Endothelial cell of umbilical vein (primary cell): Measurements from ENCODE around the gene FHOD3. TPM values are rescaled to one million over a fixed set of nuclear protein-coding genes. Genes with fewer than 3 reads are reported as not detected.

Source experiments
- BruUV-seq: library from RNA; stranded (reverse); fragments of 400-500 nt; replicated peaks from 2 replicates; lab custom pipeline; 2021; lab: Mats Ljungman, UMichigan
- CTCF ChIA-PET: fragments of 300-600, 350-600 bp; sonication (Branson Sonifier 250); formaldehyde crosslinking; loops from one replicate; lab custom pipeline; 2021; ENCODE audit warnings: antibody characterized with exemption, inconsistent platforms; lab: Charles Lee
- POLR2A ChIA-PET: fragments of 300-600, 350-600 bp; sonication (Branson Sonifier 250); formaldehyde crosslinking; loops from one replicate; lab custom pipeline; 2021; ENCODE audit warnings: antibody characterized with exemption, inconsistent platforms; lab: Charles Lee
- DNase-seq: peaks from one replicate; pipeline ENCODE4 v3.0.0-alpha.2; 2011; ENCODE audit warnings: low read depth, low spot score
- FAIRE-seq: peaks from 2 replicates; lab custom pipeline; 2011; peaks lifted over from hg19 to GRCh38; lab: Jason Lieb, UNC
- H2AFZ ChIP-seq: 2 replicates; pipeline ENCODE4 v1.6.0; 2012; ENCODE audit warnings: low read depth, low read length, control low read depth, inconsistent platforms
- H3K27ac ChIP-seq: 2 replicates; pipeline ENCODE4 v1.5.1; 2011; ENCODE audit warnings: low read depth, mild to moderate bottlenecking, control low read depth, low read length, moderate library complexity; ENCODE audit not compliant: insufficient read depth
- H3K27me3 ChIP-seq, 2 experiments: 2 replicates each; pipeline versions ENCODE4 v1.6.0 to v1.6.1; 2011; ENCODE audit warnings: low read length in 2 of 2, mixed read lengths in 1 of 2; ENCODE audit not compliant: control insufficient read depth in 2 of 2, insufficient read depth in 2 of 2
- H3K36me3 ChIP-seq, 2 experiments: 2 replicates in 1 of 2; 3 replicates in 1 of 2; pipeline ENCODE4 v1.5.1; 2011; ENCODE audit warnings: low read length in 2 of 2, mild to moderate bottlenecking in 1 of 2, moderate library complexity in 1 of 2; ENCODE audit not compliant: control insufficient read depth in 2 of 2, insufficient read depth in 2 of 2; ENCODE audit errors: extremely low read depth in 1 of 2
- H3K4me1 ChIP-seq: 3 replicates; pipeline ENCODE4 v1.5.1; 2011; ENCODE audit warnings: mild to moderate bottlenecking, low read length; ENCODE audit not compliant: control insufficient read depth, insufficient read depth; ENCODE audit errors: extremely low read depth
- H3K4me2 ChIP-seq: 2 replicates; pipeline ENCODE4 v1.6.1; 2011; ENCODE audit warnings: low read length, control low read depth, mixed read lengths; ENCODE audit not compliant: insufficient read depth
- H3K4me3 ChIP-seq, 3 experiments: fragments of 200-600 bp in 1 of 3; sonication (generic), shearing (Covaris generic) in 1 of 3; replicated peaks in 1 of 3; 2 replicates each; pipeline ENCODE4 v1.5.1; 2011 to 2016; ENCODE audit warnings: control low read depth in 3 of 3, low read length in 3 of 3, mild to moderate bottlenecking in 2 of 3, inconsistent platforms in 1 of 3, low read depth in 1 of 3, moderate library complexity in 1 of 3; ENCODE audit not compliant: insufficient read depth in 1 of 3
- H3K79me2 ChIP-seq: 2 replicates; pipeline ENCODE4 v1.6.0; 2012; ENCODE audit warnings: low read length, inconsistent platforms; ENCODE audit not compliant: control insufficient read depth, insufficient read depth
- H3K9ac ChIP-seq: replicated peaks from 2 replicates; pipeline ENCODE3; 2011; ENCODE audit warnings: low read length, control low read depth; ENCODE audit not compliant: insufficient read depth; ENCODE audit errors: extremely low read depth
- H3K9me1 ChIP-seq: replicated peaks from 3 replicates; pipeline ENCODE4 v1.6.0; 2011; ENCODE audit warnings: mild to moderate bottlenecking, low read length; ENCODE audit not compliant: control insufficient read depth, insufficient read depth; ENCODE audit errors: extremely low read depth
- H3K9me3 ChIP-seq: replicated peaks from 2 replicates; pipeline ENCODE4 v1.5.1; 2012; ENCODE audit warnings: low read length, inconsistent platforms; ENCODE audit not compliant: control insufficient read depth, insufficient read depth
- H4K20me1 ChIP-seq: replicated peaks from 2 replicates; pipeline ENCODE3; 2011; ENCODE audit warnings: mild to moderate bottlenecking, low read length; ENCODE audit not compliant: control insufficient read depth, insufficient read depth; ENCODE audit errors: extremely low read depth
- EZH2 ChIP-seq: IDR thresholded peaks from 2 replicates; pipeline ENCODE4 v1.6.1; 2012; ENCODE audit warnings: borderline replicate concordance, low read depth, mild to moderate bottlenecking, moderate library complexity, low read length, inconsistent platforms; ENCODE audit not compliant: severe bottlenecking
- JUN ChIP-seq: IDR thresholded peaks from 2 replicates; pipeline ENCODE4 v1.6.1; 2011; ENCODE audit warnings: borderline replicate concordance, low read depth; ENCODE audit not compliant: insufficient read length, insufficient read depth
- POLR2AphosphoS5 ChIP-seq: IDR thresholded peaks from 2 replicates; pipeline ENCODE4 v1.6.1; 2012; ENCODE audit warnings: low read depth, mild to moderate bottlenecking, control low read depth, low read length, moderate library complexity; ENCODE audit not compliant: insufficient read depth
- dilution Hi-C: fragments of 300-500 bp; cut with MboI; formaldehyde crosslinking; loops from one replicate; pipeline ENCODE4 v1.15.0; 2019; ENCODE audit warnings: low sequenced_read_pairs; ENCODE audit not compliant: extremely low pct_ligation_motif_present
- intact Hi-C: fragments of 100-400 bp; cut with micrococcal nuclease; formaldehyde crosslinking; loops from one replicate; pipeline ENCODE4 v1.10.0; 2022
- polyA plus RNA-seq, 4 experiments: library from polyadenylated mRNA; depleted of rRNA in 3 of 4; stranded (reverse) in 3 of 4; unstranded in 1 of 4; fragments of >200 nt; gene quantifications; 2 replicates each; pipeline versions ENCODE4 v1.2.1 to v1.2.3, GENCODE V29; 2011 to 2012; ENCODE audit warnings: missing spikeins in 1 of 4
- total RNA-seq: library from RNA; stranded (reverse); gene quantifications from 2 replicates; pipeline ENCODE4 v1.2.3, GENCODE V29; 2021
- TF ChIP-seq, protein P1 (sequence below), 2 donors: IDR thresholded peaks; 1 replicate in 1 of 2; 2 replicates in 1 of 2; pipeline ENCODE4 v1.5.1; 2011; ENCODE audit warnings: low read length in 2 of 2, mild to moderate bottlenecking in 2 of 2, moderate library complexity in 2 of 2, control low read depth in 1 of 2, inconsistent platforms in 1 of 2, low read depth in 1 of 2; ENCODE audit not compliant: insufficient read depth in 1 of 2; ENCODE audit errors: extremely low read depth in 1 of 2
- TF ChIP-seq, protein P2 (sequence below): IDR thresholded peaks from 2 replicates; pipeline ENCODE4 v1.6.1; 2011; ENCODE audit not compliant: insufficient read depth, insufficient read length

FHOD3 gene
- total and polyA plus RNA-seq, 2 donors (not counting 3 experiments of a cell fraction or from before 2014, with no cell fraction given), result 0.06 to 1.5 TPM

GRCh38 chr18:36465276-36465675, 167.8 kb downstream of the FHOD3 start:
- no peak overlapping the region for H3K9ac ChIP-seq
- H3K4me3 ChIP-seq, result no peak overlapping the region

DNA sequence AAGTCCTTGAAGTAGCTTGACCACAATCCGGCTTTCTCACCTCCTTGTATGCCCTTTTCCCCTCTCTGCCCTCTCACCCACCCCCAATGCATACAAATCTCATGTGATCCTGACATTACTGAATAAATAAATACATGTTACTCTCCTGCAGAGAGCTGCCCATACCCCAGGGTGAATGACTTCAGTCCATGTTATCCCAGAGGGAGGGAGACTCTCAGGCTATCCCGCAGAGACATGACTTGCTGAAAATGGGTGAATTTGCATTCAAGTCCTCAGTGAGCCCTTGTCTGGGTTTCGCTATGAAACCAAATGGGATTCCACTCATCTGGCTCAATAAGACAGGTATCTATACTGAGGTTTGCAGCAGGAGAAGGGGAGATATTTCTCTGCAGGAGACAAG, 168.5 kb downstream of the FHOD3 start:
- Histone ChIP-seq H3K79me2 (no peaks in the 10 kb centered on the region), H3K4me1 (no peaks in the 10 kb centered on the region), H3K9me1 (no peaks in the 10 kb centered on the region), H3K27ac (no peak overlapping the region), H3K4me3 (no peak overlapping the region), H3K4me2 (no peak overlapping the region), H3K9me3 (no peaks in the 10 kb centered on the region), H3K9ac (no peak overlapping the region), H3K27me3 (peaks cover 0 to 2% of the 10 kb centered on the region in 2 experiments), H2AFZ (no peak overlapping the region), H3K36me3 (no peaks in the 10 kb centered on the region), H4K20me1 (no peaks in the 10 kb centered on the region)
- intact Hi-C loops, result no loop called here
- dilution Hi-C loops, result no loop called here
- no TSS peak for BruUV-seq
- ChIA-PET POLR2A (no interaction called here), CTCF (no interaction called here)
- no peak for TF ChIP-seq EZH2
- TF ChIP-seq, protein P1, sequence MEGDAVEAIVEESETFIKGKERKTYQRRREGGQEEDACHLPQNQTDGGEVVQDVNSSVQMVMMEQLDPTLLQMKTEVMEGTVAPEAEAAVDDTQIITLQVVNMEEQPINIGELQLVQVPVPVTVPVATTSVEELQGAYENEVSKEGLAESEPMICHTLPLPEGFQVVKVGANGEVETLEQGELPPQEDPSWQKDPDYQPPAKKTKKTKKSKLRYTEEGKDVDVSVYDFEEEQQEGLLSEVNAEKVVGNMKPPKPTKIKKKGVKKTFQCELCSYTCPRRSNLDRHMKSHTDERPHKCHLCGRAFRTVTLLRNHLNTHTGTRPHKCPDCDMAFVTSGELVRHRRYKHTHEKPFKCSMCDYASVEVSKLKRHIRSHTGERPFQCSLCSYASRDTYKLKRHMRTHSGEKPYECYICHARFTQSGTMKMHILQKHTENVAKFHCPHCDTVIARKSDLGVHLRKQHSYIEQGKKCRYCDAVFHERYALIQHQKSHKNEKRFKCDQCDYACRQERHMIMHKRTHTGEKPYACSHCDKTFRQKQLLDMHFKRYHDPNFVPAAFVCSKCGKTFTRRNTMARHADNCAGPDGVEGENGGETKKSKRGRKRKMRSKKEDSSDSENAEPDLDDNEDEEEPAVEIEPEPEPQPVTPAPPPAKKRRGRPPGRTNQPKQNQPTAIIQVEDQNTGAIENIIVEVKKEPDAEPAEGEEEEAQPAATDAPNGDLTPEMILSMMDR (IDR thresholded peaks at IDR 0.05; ENCODE audit: extremely low read depth in 1 of 2, insufficient read depth in 1 of 2, low read depth in 1 of 2, low read length in 2 of 2), result no peak
- FAIRE-seq, result no peak
- no peak for DNase-seq

More at GRCh38 chr18:36465276-36465675, 167.8 kb downstream of the FHOD3 start:
- Histone ChIP-seq H3K4me2 (no peak overlapping the region), H3K36me3 (no peaks in the 10 kb centered on the region), H3K79me2 (no peaks in the 10 kb centered on the region), H4K20me1 (no peaks in the 10 kb centered on the region), H3K27ac (no peak overlapping the region), H2AFZ (no peak overlapping the region), H3K9me3 (no peaks in the 10 kb centered on the region), H3K9me1 (no peaks in the 10 kb centered on the region), H3K4me1 (no peaks in the 10 kb centered on the region), H3K27me3 (peaks cover 0 to 2% of the 10 kb centered on the region in 2 experiments)
- intact Hi-C loops (no loop called here), dilution Hi-C loops (no loop called here)
- BruUV-seq, result no TSS peak
- POLR2A ChIA-PET, result no interaction called here
- CTCF ChIA-PET, result no interaction called here
- FAIRE-seq (no peak), DNase-seq (no peak)
- no peak for TF ChIP-seq JUN
- no peak for TF ChIP-seq POLR2AphosphoS5
- TF ChIP-seq, protein P2, sequence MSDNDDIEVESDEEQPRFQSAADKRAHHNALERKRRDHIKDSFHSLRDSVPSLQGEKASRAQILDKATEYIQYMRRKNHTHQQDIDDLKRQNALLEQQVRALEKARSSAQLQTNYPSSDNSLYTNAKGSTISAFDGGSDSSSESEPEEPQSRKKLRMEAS, result no peak
